Measurements from ENCODE around the gene CDK4. TPM values are rescaled to one million over a fixed set of nuclear protein-coding genes. Genes with fewer than 3 reads are reported as not detected.
A peak's percentile ranks its signal among the peaks of the same experiment; 100 is the strongest.

The CDK4 gene
- total and polyA plus RNA-seq, 8 donors = 80.1 to 269 (median 231) TPM

GRCh38 chr12:57735952-57736740 lies 16.0 kb downstream of the CDK4 start:
- Histone ChIP-seq H3K4me3 (no peak overlapping the region), H3K27me3 (peaks cover 48 to 81% of the 10 kb centered on the region in 2 donors), H3K36me3 (peaks cover 0 to 50% of the 10 kb centered on the region in 2 donors), H3K9me3 (no peaks in the 10 kb centered on the region), H3K4me1 (peaks cover 13 to 44% of the 10 kb centered on the region in 2 donors), H3K27ac (no peak overlapping the region)
- no peak for TF ChIP-seq CTCF (IDR thresholded peaks at IDR 0.05)
- DNase-seq (peak in 1 of 4 donors; percentile 66), ATAC-seq (peak; percentile 29)
- intact Hi-C loops (cut with DNase I) = no loop called here

GRCh38 chr12:57735198-57735855 lies 16.8 kb downstream of the CDK4 start:
- Histone ChIP-seq H3K27ac (no peak overlapping the region), H3K36me3 (peaks cover 0 to 59% of the 10 kb centered on the region in 2 donors), H3K4me3 (no peak overlapping the region), H3K9me3 (no peaks in the 10 kb centered on the region), H3K4me1 (peaks cover 13 to 36% of the 10 kb centered on the region in 2 donors), H3K27me3 (peaks cover 48 to 78% of the 10 kb centered on the region in 2 donors)
- intact Hi-C loops (cut with DNase I) = no loop called here
- DNase-seq = peak in 1 of 4 donors; percentile 36
- no peak for ATAC-seq
- no peak for TF ChIP-seq CTCF (IDR thresholded peaks at IDR 0.05)

GRCh38 chr12:57734591-57734990 lies 17.5 kb downstream of the CDK4 start:
- H3K4me1 ChIP-seq = peaks cover 13 to 31% of the 10 kb centered on the region in 2 donors
- no peak overlapping the region for H3K4me3 ChIP-seq
- no peak for TF ChIP-seq CTCF (IDR thresholded peaks at IDR 0.05)
- intact Hi-C loops (cut with DNase I) = no loop called here
- H3K27ac ChIP-seq = no peak overlapping the region
- peaks cover 0 to 66% of the 10 kb centered on the region in 2 donors for H3K36me3 ChIP-seq
- no peak for ATAC-seq
- no peaks in the 10 kb centered on the region for H3K9me3 ChIP-seq
- H3K27me3 ChIP-seq = peaks cover 44 to 71% of the 10 kb centered on the region in 2 donors
- DNase-seq = no peak

- peaks cover 37 to 64% of the 10 kb centered on the region in 2 donors for H3K27me3 ChIP-seq
- ATAC-seq (no peak), DNase-seq (peak in 1 of 4 donors; percentile 54)
- peaks cover 0 to 69% of the 10 kb centered on the region in 2 donors for H3K36me3 ChIP-seq
- H3K4me1 ChIP-seq = peaks cover 13 to 30% of the 10 kb centered on the region in 2 donors
- no peak overlapping the region for H3K27ac ChIP-seq
- no peak for TF ChIP-seq CTCF (IDR thresholded peaks at IDR 0.05)
- intact Hi-C loops (cut with DNase I) = no loop called here
- H3K9me3 ChIP-seq = no peaks in the 10 kb centered on the region
- no peak overlapping the region for H3K4me3 ChIP-seq
These were observed 18.2 kb downstream of the CDK4 start for GRCh38 chr12:57733928-57734327.
